Thyroid gland (tissue), 4 donors: Measurements from ENCODE around the gene SAMHD1.
"Not testable (repeated sequence)": the region's sequence is repeated elsewhere in the genome, so short reads cannot be mapped to it uniquely, and the experiment has no call there.

ENCODE experiments used
- POLR2A ChIP-seq, 2 donors: fragments of 450-650 bp; IDR thresholded peaks; one replicate each; pipeline ENCODE4 v1.6.1; 2017; ENCODE audit warnings: antibody characterized with exemption in 2 of 2, mild to moderate bottlenecking in 2 of 2, moderate library complexity in 1 of 2
- TF ChIP-seq, protein P1 (sequence below), 6 experiments: fragments of 200-600 bp in 3 of 6; fragments of 450-650 bp in 3 of 6; sonication (generic) in 3 of 6; IDR thresholded peaks; one replicate each; pipeline ENCODE4 v1.5.1; 2016 to 2019; ENCODE audit warnings: antibody characterized with exemption in 6 of 6, mild to moderate bottlenecking in 2 of 6, inconsistent platforms in 1 of 6, moderate library complexity in 1 of 6

DNA sequence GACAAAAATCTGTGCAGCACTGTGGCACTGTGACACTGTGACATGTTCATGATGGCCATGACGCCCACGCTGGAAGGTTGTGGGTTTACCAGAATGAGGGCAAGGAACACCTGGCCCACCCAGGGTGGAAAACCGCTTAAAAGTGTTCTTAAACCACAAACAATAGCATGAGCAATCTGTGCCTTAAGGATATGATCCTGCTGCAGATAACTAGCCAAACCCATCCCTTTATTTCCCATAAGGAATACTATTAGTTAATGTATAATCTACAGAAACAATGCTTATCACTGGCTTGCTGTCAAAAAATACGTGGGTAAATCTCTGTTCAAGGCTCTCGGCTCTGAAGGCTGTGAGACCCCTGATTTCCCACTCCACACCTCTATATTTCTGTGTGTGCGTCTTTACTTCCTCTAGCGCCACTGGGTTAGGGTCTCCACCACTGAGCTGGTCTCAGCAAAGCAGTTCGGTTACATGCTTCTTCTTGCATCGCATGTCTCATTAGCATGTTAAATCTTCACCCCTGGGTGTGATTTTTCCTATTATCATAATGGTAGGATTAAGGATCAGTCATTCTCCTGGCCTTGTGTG lies 10.9 kb upstream of the SAMHD1 start:
- TF ChIP-seq, protein P1, sequence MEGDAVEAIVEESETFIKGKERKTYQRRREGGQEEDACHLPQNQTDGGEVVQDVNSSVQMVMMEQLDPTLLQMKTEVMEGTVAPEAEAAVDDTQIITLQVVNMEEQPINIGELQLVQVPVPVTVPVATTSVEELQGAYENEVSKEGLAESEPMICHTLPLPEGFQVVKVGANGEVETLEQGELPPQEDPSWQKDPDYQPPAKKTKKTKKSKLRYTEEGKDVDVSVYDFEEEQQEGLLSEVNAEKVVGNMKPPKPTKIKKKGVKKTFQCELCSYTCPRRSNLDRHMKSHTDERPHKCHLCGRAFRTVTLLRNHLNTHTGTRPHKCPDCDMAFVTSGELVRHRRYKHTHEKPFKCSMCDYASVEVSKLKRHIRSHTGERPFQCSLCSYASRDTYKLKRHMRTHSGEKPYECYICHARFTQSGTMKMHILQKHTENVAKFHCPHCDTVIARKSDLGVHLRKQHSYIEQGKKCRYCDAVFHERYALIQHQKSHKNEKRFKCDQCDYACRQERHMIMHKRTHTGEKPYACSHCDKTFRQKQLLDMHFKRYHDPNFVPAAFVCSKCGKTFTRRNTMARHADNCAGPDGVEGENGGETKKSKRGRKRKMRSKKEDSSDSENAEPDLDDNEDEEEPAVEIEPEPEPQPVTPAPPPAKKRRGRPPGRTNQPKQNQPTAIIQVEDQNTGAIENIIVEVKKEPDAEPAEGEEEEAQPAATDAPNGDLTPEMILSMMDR (IDR thresholded peaks at IDR 0.05), result not testable (repeated sequence)
- TF ChIP-seq POLR2A (IDR thresholded peaks at IDR 0.05), result not testable (repeated sequence)
